GM12878 (cell line): ENCODE results near the gene SMARCD1.

Source experiments
- EZH2 ChIP-seq: IDR thresholded peaks from 2 replicates; pipeline ENCODE4 v1.6.1; 2012; ENCODE audit warnings: low read depth, mild to moderate bottlenecking, control low read depth, inconsistent platforms, low read length, borderline replicate concordance; ENCODE audit not compliant: control insufficient read depth
- TF ChIP-seq, protein P1 (sequence below), 3 experiments: IDR thresholded peaks in 2 of 3; conservative IDR thresholded peaks in 1 of 3; 2 replicates each; pipeline ENCODE4 v1.5.1; 2011; ENCODE audit warnings: low read depth in 3 of 3, low read length in 3 of 3, mild to moderate bottlenecking in 3 of 3, control low read depth in 2 of 3, moderate library complexity in 2 of 3, inconsistent platforms in 1 of 3, mixed read lengths in 1 of 3; ENCODE audit not compliant: control insufficient read depth in 2 of 3, insufficient read depth in 1 of 3; ENCODE audit errors: extremely low read depth in 1 of 3
- TF ChIP-seq, protein P2 (sequence below): IDR thresholded peaks from 2 replicates; pipeline ENCODE4 v1.6.1; 2011; ENCODE audit warnings: mild to moderate bottlenecking, low read depth, low read length, moderate library complexity; ENCODE audit not compliant: insufficient replicate concordance

DNA sequence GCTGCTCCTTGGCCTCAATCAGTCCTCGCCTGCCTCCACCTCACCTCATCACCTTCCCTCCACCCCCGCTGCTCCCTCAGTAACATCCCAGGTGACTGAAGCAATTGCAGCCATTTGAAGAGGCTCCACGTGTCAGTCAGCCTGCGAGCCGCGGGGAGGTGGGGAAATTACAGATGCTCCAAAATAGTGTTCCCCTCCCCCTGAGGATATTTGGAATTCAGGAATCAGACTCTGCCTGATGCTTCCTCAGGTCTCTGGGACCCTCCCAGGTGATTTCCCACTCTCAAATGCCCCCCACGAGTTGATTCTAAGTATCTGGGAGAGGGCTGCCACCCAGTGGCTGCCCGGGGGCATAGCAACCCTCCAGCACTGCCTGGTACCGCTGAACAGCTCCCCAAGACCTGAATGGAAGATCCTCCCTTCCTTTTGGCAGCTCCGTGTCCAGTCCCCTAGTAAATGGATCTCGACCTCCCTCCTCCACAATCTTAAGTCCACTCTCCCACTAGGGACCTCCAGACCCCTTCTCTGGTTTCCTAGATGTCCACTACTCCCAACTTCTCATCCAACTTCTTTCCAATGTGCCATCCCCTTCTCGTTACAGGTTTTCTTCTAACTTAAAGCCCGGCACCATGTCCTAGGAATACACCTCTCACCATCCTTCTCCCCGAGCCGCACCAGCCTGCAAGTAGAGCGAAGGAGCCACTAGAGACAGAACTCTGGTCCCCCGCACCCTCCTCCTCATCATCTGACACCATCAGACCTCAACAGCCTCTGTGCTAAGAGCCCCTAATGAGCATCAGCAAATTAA is 29.1 kb upstream of the SMARCD1 start:
- TF ChIP-seq, protein P1, sequence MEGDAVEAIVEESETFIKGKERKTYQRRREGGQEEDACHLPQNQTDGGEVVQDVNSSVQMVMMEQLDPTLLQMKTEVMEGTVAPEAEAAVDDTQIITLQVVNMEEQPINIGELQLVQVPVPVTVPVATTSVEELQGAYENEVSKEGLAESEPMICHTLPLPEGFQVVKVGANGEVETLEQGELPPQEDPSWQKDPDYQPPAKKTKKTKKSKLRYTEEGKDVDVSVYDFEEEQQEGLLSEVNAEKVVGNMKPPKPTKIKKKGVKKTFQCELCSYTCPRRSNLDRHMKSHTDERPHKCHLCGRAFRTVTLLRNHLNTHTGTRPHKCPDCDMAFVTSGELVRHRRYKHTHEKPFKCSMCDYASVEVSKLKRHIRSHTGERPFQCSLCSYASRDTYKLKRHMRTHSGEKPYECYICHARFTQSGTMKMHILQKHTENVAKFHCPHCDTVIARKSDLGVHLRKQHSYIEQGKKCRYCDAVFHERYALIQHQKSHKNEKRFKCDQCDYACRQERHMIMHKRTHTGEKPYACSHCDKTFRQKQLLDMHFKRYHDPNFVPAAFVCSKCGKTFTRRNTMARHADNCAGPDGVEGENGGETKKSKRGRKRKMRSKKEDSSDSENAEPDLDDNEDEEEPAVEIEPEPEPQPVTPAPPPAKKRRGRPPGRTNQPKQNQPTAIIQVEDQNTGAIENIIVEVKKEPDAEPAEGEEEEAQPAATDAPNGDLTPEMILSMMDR (IDR thresholded peaks at IDR 0.05 in 2 of 3, conservative IDR thresholded peaks at IDR 0.05 in 1 of 3; ENCODE audit: control insufficient read depth in 2 of 3, extremely low read depth in 1 of 3, insufficient read depth in 1 of 3, low read depth in 3 of 3, low read length in 3 of 3) = peak; percentile 81 to 98 (median 96)
- TF ChIP-seq, protein P2, sequence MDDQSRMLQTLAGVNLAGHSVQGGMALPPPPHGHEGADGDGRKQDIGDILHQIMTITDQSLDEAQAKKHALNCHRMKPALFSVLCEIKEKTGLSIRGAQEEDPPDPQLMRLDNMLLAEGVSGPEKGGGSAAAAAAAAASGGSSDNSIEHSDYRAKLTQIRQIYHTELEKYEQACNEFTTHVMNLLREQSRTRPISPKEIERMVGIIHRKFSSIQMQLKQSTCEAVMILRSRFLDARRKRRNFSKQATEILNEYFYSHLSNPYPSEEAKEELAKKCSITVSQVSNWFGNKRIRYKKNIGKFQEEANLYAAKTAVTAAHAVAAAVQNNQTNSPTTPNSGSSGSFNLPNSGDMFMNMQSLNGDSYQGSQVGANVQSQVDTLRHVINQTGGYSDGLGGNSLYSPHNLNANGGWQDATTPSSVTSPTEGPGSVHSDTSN = no peak
- TF ChIP-seq EZH2 = no peak
